MM.1S (cell line): ENCODE measurements around the gene TRPV2.

ENCODE experiments used
- DNase-seq: peaks from one replicate; pipeline ENCODE4 v3.0.0-alpha.2; 2015
- H2AFZ ChIP-seq: fragments of 300-600 bp; sonication (generic); 2 replicates; pipeline ENCODE4 v1.6.0; 2016; ENCODE audit warnings: antibody characterized with exemption, low read length
- H3F3A ChIP-seq: fragments of 300-600 bp; sonication (generic); 2 replicates; pipeline ENCODE4 v1.6.1; 2016; ENCODE audit warnings: mild to moderate bottlenecking, antibody characterized with exemption, low read length, moderate library complexity, mixed read lengths; ENCODE audit not compliant: insufficient read depth
- H3K27ac ChIP-seq: fragments of 300-600 bp; sonication (generic); 2 replicates; pipeline ENCODE4 v1.5.1; 2016; ENCODE audit warnings: mild to moderate bottlenecking, low read length
- H3K27me3 ChIP-seq: fragments of 300-600 bp; sonication (generic); replicated peaks from 2 replicates; pipeline ENCODE4 v1.6.0; 2016; ENCODE audit warnings: low read length; ENCODE audit not compliant: insufficient read depth
- H3K36me3 ChIP-seq: fragments of 300-600 bp; sonication (generic); replicated peaks from 2 replicates; pipeline ENCODE4 v1.6.1; 2016; ENCODE audit warnings: mild to moderate bottlenecking, low read length, mixed read lengths; ENCODE audit not compliant: insufficient read depth
- H3K4me1 ChIP-seq: fragments of 300-600 bp; sonication (generic); 2 replicates; pipeline ENCODE4 v1.6.1; 2016; ENCODE audit warnings: low read length, mixed read lengths
- H3K4me2 ChIP-seq: fragments of 300-600 bp; sonication (generic); 2 replicates; pipeline ENCODE4 v1.6.0; 2016; ENCODE audit warnings: low read depth, low read length
- H3K4me3 ChIP-seq: fragments of 300-600 bp; sonication (generic); 2 replicates; pipeline ENCODE4 v1.5.1; 2016; ENCODE audit warnings: low read length, mixed read lengths
- H3K79me2 ChIP-seq: fragments of 300-600 bp; sonication (generic); 2 replicates; pipeline ENCODE4 v1.6.1; 2016; ENCODE audit warnings: mixed run types, low read length, mixed read lengths
- H3K9ac ChIP-seq: fragments of 300-600 bp; sonication (generic); 2 replicates; pipeline ENCODE4 v1.6.1; 2016; ENCODE audit warnings: low read length, mixed read lengths
- H3K9me2 ChIP-seq: fragments of 300-600 bp; sonication (generic); replicated peaks from 2 replicates; pipeline ENCODE4 v1.6.1; 2016; ENCODE audit warnings: mild to moderate bottlenecking, low read length, mixed read lengths; ENCODE audit not compliant: insufficient read depth
- H3K9me3 ChIP-seq: fragments of 300-600 bp; sonication (generic); replicated peaks from 2 replicates; pipeline ENCODE4 v1.6.1; 2016; ENCODE audit warnings: mild to moderate bottlenecking, low read length, mixed read lengths; ENCODE audit not compliant: insufficient read depth
- H4K20me1 ChIP-seq: fragments of 300-600 bp; sonication (generic); 2 replicates; pipeline ENCODE4 v1.6.1; 2016; ENCODE audit warnings: mild to moderate bottlenecking, low read length, moderate library complexity, mixed read lengths; ENCODE audit not compliant: insufficient read depth
- CTCF ChIP-seq: fragments of 300-600 bp; sonication (generic); IDR thresholded peaks from 2 replicates; pipeline ENCODE4 v1.5.1; 2016; ENCODE audit warnings: antibody characterized with exemption, low read length, mixed read lengths
- EZH2 ChIP-seq: fragments of 300-600 bp; sonication (generic); optimal IDR thresholded peaks from 2 replicates; pipeline ENCODE3; 2017; ENCODE audit warnings: low read depth, mild to moderate bottlenecking, antibody characterized with exemption, low read length, mixed read lengths
- EZH2phosphoT487 ChIP-seq: fragments of 300-600 bp; sonication (generic); IDR thresholded peaks from 2 replicates; pipeline ENCODE4 v1.6.1; 2018; ENCODE audit warnings: antibody characterized with exemption, low read length

Gene TRPV2

GRCh38 chr17:16480995-16481394 is 65.6 kb downstream of the TRPV2 start:
- no peaks in the 10 kb centered on the region for H3K9me3 ChIP-seq
- TF ChIP-seq CTCF (no peak), EZH2phosphoT487 (no peak), EZH2 (no peak)
- no peak overlapping the region for H3K4me3 ChIP-seq
- no peaks in the 10 kb centered on the region for H3F3A ChIP-seq
- no peaks in the 10 kb centered on the region for H3K36me3 ChIP-seq
- DNase-seq: no peak
- H3K9ac ChIP-seq: no peak overlapping the region
- H4K20me1 ChIP-seq: no peaks in the 10 kb centered on the region
- H2AFZ ChIP-seq: no peak overlapping the region
- H3K79me2 ChIP-seq: no peaks in the 10 kb centered on the region
- no peak overlapping the region for H3K27ac ChIP-seq
- H3K9me2 ChIP-seq: no peaks in the 10 kb centered on the region
- no peaks in the 10 kb centered on the region for H3K27me3 ChIP-seq
- no peaks in the 10 kb centered on the region for H3K4me1 ChIP-seq
- H3K4me2 ChIP-seq: no peak overlapping the region

GRCh38 chr17:16482253-16482652 is 66.9 kb downstream of the TRPV2 start:
- no peaks in the 10 kb centered on the region for H3K9me3 ChIP-seq
- H3K9me2 ChIP-seq: no peaks in the 10 kb centered on the region
- no peak overlapping the region for H2AFZ ChIP-seq
- H3K27me3 ChIP-seq: no peaks in the 10 kb centered on the region
- H3K79me2 ChIP-seq: no peaks in the 10 kb centered on the region
- DNase-seq: no peak
- no peaks in the 10 kb centered on the region for H4K20me1 ChIP-seq
- H3K4me1 ChIP-seq: no peaks in the 10 kb centered on the region
- H3K36me3 ChIP-seq: no peaks in the 10 kb centered on the region
- H3K9ac ChIP-seq: no peak overlapping the region
- no peaks in the 10 kb centered on the region for H3F3A ChIP-seq
- H3K27ac ChIP-seq: no peak overlapping the region
- TF ChIP-seq EZH2 (no peak), CTCF (no peak), EZH2phosphoT487 (no peak)
- no peak overlapping the region for H3K4me3 ChIP-seq
- no peak overlapping the region for H3K4me2 ChIP-seq

GRCh38 chr17:16483021-16483645 is 67.8 kb downstream of the TRPV2 start:
- Histone ChIP-seq H3K9me2 (no peaks in the 10 kb centered on the region), H3K27me3 (no peaks in the 10 kb centered on the region), H4K20me1 (no peaks in the 10 kb centered on the region), H3K9me3 (no peaks in the 10 kb centered on the region), H3K4me2 (no peak overlapping the region), H3K4me1 (no peaks in the 10 kb centered on the region), H3K4me3 (no peak overlapping the region), H3K9ac (no peak overlapping the region), H3K27ac (no peak overlapping the region), H3K79me2 (no peaks in the 10 kb centered on the region), H2AFZ (no peak overlapping the region), H3F3A (no peaks in the 10 kb centered on the region), H3K36me3 (no peaks in the 10 kb centered on the region)
- DNase-seq: no peak
- TF ChIP-seq CTCF: no peak
- TF ChIP-seq EZH2phosphoT487: no peak
- no peak for TF ChIP-seq EZH2
